GM21723 (cell line): ENCODE measurements around the gene CBFA2T3.
"Not testable (repeated sequence)": the region's sequence is repeated elsewhere in the genome, so short reads cannot be mapped to it uniquely, and the experiment has no call there.

Experiments
- ATAC-seq: cut with Tn5 transposase; IDR thresholded peaks from one replicate; pipeline ENCODE4 v1.9.1; 2021; ENCODE audit warnings: mild to moderate bottlenecking, moderate library complexity; ENCODE audit not compliant: unreplicated experiment

The CBFA2T3 gene

DNA sequence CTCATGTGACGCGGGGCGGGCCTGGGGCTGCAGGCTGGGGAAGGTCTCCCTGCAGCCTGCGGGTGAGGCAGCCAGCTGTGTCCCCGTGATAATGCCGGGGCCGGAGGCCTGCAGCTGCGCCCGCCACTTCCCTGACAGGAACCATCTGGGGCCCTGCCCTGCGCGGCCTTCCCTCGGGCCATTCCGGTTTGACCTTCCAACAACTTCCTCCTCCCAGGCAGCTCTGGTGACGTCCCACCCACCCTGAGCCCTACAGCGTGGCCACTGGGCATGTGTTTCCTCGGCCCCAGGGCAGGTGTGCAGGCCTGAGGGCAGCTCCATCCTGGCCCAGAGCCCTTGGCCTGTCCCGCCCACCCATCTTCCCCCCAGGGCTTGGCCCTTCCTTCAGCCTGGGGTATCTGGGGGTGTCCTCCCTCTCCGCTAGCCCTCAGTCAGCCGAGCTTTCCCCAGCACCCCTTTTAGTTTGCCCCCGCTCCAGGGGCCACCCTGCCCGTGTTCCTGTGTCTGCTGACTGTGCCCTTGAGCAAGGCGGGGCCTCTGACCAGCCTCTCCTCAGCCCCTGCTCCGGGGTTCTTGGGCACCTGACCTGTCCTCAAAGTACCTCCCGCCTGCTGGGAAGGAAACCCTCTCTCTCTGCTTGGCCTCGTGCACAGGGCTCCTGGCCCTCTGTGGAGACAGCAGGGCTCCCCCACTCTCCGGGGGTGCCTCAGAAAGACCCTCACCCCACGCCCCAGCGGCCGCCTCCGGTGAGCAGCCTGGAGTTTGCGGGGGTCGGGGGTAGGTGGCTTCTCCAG, at the start of gene CBFA2T3:
TSS of gene CBFA2T3 (minus strand) at position 190 of the 794 bp plus-strand sequence. CDS start 400 bp downstream, outside the sequence.
- ATAC-seq: no peak

DNA sequence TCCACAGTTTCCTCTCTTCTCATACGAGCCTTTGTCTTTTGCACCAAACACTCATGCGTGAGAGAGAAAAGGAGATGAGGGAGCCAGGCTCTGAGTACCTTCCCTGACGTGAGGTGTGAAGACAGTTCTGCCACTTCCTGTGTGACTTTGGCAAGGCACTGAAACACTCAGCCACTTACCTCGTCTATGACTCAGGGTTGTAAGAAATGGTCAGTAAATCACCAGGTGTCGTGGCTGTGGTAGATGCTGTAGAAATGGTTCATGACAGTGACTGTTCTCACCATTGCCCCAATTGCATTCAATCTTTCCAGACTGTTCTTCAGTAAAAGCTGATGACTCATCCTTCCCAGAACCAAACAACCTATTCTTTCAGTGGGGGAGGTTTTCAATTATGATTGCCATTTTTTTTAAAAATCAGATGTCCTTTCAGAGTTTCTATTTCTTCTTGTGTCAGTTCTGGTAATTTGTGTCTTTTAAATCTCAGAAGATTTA, 49.2 kb upstream of the CBFA2T3 start:
- peak; percentile 82 for ATAC-seq

DNA sequence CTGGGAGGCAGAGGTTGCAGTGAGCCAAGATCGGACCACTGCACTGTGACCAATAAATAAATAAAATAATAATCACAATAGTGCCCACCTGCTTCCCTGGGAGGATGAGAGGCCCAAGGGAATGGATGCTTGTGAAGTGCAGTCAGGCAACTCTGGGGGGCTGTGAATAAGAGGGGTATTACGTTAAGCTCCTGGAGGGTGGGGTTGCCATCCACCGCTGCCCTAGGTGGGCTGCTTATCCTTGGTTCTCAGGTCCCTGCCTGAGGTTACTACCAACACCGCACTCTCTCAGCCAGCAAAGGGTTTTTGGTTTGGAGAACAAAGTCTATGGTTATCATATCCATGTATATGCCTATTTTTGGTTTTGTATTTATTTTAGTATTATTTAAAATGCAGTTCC, 48.6 kb upstream of the CBFA2T3 start:
- ATAC-seq: no peak

DNA sequence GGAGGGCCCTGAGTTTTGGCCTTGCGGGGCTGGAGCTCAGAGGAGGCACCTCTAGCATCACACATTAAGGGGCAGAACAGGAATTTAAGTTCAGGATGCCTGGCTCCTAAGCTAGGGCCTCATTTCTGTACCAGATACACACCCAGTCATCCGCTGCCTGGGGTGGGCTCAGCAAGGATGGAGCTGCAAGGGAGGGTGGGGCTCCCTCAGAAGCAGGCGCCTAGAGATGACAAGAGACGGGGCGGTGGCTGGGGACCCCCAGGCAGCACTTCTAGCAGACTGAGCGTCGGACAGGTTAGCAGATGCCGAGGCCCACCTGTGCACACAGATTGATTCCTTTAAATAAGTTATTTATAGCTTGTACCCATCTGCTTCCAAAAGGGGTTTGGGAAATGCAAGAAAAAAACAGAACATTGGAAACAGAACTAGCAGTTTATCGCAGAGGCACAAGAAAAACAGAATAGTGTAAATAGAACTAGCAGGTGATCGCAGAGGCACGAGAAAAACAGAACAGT, 47.6 kb upstream of the CBFA2T3 start:
- ATAC-seq: no peak

DNA sequence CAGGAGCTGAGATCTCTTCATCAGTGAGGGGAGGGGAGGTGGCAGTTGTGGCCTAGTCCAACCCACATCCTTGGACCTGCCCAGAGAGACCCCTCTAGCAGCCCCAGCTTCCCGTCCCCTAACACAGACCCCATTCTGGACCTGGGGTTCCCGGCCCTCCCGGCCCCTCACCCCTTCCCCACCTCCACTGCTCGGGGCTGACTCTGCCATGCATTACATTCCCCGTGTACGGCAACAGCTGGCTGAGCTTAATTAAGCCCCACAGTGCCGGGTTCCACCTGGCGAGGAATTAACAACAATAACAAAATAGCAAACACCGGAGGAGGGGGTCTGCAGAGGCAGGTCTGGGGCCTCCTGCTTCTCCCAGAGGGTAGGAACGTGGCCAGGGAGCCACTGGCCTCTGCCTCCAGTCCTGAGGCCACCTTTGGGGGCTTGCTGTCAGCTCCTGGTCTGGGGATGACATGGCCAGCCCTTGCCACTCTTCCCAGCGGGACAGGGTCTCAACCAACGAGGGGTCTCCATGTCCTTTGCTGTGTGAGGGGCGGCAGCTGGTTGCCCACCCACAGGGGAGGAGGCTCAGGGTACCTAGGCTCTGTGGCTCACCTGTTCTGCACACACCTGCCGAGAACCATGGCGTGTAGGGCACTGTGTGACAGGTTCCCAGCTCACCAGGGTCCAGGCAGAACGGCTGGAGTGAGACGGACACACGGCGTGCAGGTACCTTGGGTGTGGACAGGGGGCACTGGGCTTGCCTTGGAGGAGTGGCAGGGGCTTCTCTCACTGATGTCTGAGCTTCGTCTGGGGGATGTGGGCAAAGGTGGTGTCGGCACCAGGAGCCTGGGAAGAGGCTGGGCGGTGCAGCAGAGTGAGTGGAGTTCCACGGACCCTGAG, 46.9 kb upstream of the CBFA2T3 start:
- no peak for ATAC-seq

DNA sequence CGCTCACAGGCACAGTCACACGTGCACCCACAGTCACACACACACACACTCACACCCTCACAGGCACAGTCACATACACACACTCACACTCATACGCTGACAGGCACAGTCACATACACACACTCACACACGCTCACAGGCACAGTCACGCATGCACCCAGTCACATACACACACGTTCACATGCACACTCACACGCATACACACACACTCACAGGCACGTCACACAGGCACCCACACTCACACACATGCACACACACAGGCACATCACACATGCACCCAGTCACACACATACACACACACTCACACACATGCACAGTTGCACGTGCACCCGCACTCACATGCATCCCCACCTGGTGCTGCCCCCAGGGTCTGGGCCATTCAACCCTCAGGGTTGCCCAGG, 46.1 kb upstream of the CBFA2T3 start:
- no peak for ATAC-seq

DNA sequence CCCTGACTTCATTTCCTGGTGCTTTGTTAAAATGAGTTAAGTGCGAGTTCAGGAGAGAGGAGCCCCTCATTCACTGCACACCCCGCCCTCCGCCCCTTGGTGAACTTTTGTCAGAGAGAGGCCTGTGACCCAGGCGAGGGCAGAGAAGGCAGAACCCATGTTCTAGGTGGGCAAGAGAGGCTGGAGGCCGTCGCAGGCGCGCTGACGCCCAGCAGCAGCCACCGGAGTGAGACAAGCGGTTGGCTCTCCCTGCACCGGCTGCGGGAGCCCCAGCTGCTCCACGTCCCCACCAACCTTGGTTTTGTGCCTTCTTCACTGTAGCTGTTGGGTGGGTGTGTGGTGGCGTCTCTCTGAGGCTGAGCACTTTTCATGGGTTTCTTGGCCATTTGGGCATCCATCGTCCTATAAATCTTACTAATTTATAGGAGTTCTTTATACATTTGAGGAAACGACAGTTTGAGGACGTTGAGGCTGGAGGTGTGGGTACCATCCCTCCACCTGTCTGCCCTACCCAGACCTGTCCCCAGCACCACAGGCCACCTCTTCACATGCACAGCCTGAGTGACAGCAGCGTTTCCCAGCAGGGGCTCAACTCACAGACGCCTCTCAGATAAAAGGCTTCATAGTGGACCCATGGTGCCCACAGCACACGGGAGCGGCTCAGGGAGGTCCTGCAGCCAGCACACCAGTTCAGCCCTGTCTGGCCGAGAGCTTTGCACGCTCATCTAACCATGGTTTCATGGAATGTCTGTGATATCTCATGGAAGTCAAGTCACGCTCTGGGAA, 45.2 kb upstream of the CBFA2T3 start:
- no peak for ATAC-seq

DNA sequence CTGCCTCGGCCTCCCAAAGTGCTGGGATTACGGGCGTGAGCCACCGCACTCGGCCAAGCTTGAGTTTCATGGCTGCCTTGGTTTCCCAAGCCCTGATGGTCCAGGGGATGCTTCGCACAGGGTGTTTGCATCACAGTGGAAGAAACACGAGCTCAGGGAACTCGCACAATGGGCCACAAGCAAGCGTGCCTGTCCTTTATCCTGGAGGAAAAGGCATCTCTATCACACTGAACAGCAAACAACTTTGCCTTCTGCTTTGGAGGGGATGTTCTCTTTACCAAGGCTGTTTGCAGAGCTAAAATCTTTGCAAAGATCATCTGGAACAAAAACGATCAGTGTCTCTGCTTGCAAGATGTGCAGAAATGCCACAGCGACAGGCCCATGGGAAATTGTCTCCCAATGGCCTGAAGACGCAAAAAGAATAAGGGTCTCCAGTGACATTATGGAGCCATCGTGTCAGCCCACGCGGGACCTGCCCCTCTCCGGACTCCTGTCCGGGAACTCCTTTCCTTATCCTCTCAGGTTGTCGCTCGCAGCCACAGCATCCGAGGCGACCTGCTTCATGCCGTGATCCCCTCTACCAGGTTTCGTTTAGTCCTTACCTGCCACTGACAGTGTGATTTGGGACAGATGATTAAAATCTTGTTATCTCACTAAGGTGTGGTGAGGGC, 44.1 kb upstream of the CBFA2T3 start:
- no peak for ATAC-seq

DNA sequence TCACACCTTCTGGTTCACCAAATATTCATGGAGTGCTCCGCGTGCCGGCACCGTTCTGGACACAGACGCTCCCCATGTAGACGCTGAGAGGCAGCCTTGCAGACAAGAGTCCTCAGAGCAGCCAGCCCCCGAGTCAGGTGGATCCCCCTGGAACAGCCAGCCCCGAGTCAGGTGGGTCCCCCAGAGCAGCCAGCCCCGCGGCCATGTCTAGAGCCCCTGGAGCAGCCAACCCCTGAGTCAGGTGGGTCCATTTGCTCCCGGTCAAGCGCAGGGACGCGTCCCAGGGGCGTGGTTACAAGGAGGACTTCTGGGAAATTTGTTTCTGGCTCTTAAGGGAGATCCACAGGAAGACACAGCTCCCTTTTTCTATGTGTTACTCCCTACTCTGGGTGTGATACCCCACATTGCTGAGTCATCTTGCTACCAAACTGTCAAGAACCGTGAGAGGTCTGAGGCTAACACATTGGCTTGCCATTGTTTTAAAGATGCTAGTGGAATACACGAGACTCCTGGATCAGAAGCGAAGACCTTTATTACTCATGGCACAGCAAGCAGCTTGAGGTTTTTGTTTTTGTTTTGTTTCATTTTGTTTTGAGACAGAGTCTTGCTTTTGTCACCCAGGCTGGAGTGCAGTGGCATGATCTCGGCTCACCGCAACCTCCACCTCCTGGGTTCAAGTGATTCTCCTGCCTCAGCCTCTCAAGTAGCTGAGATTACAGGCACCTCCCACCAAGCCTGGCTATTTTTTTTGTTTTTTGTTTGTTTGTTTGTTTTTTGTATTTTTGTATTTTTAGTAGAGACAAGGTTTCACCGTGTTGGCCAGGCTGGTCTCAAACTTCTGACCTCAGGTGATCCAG, 43.3 kb upstream of the CBFA2T3 start:
- ATAC-seq: no peak

DNA sequence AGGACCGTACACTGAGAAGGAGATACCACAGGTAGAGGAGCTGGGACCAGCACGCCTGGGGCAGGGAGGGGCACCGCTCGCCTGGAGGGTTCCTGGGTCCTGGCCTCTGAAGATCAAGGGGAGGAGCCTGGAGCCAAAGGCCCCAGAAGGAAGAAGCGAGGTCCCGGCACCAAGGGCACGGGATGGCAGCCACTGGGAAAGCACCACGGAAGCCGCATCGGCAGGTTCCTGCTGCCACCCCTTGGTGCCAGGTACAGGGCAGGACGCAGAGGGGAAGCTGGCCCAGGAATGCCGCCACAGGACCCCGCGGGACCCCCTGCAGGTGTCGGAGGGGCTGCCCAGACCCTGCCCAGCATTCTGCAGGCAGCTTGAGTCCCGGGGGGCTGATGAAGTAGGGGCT, 42.5 kb upstream of the CBFA2T3 start:
- ATAC-seq: no peak

DNA sequence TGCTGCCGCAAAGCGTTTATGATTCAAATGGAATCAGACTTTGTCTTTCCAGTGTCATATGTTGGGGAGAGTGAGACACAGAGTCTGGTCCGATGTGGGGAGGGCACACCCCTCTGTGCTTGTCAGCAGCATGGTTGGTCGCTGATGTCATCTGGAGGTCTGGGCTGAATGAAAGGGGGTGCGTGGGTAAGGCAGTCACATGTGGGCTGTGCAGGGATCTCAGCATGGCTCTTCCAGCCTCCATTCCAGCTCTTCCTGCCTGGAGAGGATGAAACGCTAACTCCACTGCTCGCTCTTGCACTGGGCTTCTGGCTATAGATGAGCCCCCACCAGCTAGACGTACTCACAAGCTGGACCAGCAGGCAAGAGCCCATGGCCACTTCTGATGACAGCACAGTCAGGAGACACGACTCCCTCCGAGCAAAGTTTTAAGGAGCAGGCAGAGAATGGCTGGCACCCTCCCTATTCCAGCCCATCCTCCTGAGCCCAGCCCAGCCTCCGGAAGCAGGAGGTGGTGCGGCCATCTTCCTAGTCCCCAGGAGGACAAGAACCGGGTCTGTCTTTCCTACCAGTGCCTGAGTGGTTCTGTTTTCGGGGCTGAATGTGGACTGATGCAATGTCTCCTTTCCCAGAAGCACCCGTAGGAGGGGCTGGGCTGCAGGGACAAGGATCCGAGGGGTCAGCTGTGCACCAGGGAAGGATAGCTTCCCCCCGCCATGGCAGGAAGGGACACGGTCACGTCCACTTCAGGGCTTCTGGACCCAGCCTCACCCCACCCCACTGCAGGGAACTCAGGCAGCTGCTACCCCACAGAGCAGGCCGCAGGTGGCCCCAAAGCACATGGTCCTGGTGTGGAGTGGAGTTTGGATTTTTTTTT, 41.5 kb upstream of the CBFA2T3 start:
- ATAC-seq: no peak

DNA sequence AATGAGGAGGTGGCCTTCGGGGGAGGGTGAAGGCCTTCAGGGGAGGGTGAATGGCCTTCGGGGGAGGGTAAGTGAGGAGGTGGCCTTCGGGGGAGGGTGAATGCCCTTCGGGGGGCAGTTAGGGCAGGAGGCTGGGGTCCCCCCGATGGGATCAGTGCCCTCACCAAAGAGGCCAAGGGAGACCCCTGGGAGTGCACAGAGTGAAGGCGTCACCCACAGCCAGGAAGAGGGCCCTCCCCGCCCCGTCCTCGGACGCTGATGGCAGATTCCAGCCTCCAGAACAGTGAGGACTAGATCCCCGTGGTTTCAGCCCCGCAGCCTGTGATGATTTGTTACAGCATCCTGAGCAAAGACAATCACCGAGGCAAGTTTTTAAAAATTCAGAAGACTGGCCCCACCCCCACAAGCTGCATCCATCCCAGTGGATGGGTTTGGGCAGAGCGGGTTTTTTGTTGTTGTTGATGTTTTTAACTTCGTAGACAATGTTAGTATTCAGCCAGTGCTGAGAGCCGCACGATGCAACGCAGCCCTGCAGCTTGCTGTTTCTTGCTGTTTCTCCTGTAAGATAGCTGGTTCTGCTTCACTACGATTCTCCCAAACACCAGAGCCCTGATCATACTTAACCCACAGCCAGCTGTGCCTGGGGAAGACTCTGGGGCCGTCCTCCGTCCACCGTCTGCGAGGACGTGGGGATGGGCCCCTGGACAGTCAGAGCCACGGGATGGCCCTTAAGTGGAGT, 40.7 kb upstream of the CBFA2T3 start:
- ATAC-seq: no peak

DNA sequence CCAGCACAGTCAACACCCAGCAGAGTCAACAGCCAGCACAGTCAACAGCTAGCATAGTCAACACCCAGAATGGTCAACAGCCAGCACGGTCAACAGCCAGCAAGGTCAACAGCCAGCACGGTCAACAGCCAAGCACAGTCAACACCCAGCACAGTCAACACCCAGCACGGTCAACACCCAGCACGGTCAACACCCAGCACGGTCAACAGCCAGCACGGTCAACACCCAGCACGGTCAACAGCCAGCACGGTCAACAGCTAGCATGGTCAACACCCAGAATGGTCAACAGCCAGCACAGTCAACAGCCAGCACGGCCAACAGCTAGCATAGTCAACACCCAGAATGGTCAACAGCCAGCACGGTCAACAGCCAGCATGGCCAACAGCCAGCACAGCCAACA, 39.6 kb upstream of the CBFA2T3 start:
- not testable (repeated sequence) for ATAC-seq

DNA sequence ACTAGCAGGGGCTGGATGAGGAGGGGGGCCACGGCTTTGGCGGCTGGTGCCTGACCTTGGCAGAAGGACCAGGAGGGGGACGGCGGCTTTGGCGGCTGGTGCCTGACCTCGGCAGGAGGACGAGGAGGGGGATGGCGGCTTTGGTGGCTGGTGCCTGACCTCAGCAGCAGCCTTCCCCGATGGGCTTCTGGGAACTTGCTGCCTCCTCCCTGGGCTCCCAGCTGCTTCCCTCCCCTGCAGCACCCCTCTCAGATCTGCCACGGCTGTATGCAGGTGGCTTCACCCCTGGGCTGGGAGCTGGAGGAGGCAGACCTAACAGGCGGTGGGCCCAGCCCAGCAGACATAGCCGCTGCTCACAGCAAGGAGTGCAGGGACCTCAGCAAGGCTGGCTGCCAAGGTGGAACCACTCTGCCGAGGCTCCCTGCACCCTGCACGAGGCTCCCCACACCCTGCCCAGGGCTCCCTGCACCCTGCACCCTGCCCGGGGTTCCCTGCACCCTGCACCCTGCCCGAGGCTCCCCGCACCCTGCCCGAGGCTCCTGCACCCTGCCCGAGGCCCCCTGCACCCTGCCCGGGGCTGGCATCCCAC, 38.4 kb upstream of the CBFA2T3 start:
- ATAC-seq: no peak

DNA sequence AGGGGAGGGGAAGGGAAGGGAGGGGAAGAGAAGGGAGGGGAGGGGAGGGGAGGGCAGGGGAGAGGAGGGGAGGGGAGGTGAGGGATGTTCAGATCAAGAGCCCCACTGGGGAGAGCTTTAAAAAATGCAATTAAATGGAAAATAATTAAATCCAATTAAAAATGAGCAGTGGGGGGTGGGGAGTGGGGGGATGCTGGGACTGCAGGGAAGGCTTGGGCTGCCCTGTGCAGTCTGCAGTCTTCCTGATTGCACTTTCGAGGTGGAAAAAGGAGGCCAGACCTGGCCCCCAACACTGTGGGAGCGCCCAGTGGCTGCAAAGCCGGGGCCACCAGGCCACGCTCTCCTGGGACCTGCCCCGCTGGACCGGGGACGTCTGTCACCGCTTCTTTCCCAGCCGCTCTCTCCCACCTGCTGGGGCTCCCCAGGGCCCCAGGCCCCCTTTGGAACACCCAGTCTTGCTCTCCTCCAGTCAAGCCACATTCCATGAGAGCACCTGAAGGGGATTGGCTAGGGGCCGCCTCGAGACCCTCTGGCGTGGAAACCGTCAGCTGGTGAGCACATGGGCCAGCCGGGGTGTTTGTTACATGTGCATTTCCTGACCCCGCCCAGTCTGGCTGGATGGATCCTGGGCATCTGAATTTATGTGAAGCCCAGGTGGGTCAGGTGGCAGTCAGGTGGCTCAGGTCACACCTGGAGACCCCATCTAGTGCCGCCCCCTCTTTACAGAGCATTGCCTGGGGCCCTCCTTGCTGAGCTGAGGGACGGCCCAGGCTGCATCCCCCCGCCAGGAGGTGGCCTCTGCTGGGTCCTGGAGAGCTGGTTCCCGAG, 37.6 kb upstream of the CBFA2T3 start:
- no peak for ATAC-seq

DNA sequence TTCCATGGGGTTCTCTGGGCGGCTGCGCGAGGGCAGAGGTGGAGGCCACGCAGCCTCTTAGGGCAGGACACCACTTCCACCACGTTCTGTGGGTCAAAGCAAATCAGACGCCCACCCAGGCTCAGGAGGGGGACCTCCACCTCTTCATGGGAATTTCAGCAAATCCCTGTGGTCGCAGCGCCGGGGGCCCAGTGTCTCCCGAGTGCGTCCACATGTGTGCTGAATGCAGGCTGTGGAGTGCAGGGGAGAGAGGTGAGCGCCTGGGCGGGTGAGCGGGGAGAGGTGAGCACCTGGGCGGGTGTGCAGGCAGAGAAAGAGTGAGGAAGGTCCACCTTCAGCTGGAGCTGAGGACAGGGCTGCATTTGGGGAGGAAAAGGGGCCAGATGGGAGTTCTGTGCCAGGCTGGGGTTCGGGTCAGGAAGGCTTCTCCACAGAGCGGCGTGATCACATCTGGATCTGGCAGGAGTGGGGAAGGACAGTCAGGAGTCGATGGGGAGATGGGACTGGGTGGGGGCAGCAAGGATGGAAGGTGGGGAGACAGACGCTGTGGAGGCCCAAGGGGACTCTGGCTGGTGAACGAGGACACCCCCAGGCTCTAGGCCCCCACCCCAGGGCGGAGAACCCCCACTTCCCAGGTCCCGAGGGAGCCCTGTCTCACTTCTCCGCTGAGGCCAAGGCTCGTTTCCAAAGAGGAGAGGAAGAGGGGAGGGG, 36.8 kb upstream of the CBFA2T3 start:
- no peak for ATAC-seq
